ENCODE data around the gene KLK11. TPM values are rescaled to one million over a fixed set of nuclear protein-coding genes. Genes with fewer than 3 reads are reported as not detected.

KLK11 gene
- total RNA-seq, 1 donor from 2014 or later, result 103 TPM

- Histone ChIP-seq H3K9me3 (no peaks in the 10 kb centered on the region), H3K36me3 (no peaks in the 10 kb centered on the region), H3K4me1 (no peaks in the 10 kb centered on the region), H3K27ac (no peak overlapping the region), H3K27me3 (no peaks in the 10 kb centered on the region), H3K4me3 (no peak overlapping the region)
- intact Hi-C loops (cut with DNase I), result no loop called here
- no peak for DNase-seq (ENCODE audit: extremely low spot score in 2 of 2)
- TF ChIP-seq CTCF (IDR thresholded peaks at IDR 0.05), result no peak
- no peak for TF ChIP-seq POLR2A (IDR thresholded peaks at IDR 0.05)
- TF ChIP-seq POLR2AphosphoS5 (IDR thresholded peaks at IDR 0.05; ENCODE audit: insufficient read depth in 1 of 2, low read depth in 1 of 2), result no peak
Measured at GRCh38 chr19:50975766-50976165, 50.6 kb downstream of the KLK11 start.

DNA sequence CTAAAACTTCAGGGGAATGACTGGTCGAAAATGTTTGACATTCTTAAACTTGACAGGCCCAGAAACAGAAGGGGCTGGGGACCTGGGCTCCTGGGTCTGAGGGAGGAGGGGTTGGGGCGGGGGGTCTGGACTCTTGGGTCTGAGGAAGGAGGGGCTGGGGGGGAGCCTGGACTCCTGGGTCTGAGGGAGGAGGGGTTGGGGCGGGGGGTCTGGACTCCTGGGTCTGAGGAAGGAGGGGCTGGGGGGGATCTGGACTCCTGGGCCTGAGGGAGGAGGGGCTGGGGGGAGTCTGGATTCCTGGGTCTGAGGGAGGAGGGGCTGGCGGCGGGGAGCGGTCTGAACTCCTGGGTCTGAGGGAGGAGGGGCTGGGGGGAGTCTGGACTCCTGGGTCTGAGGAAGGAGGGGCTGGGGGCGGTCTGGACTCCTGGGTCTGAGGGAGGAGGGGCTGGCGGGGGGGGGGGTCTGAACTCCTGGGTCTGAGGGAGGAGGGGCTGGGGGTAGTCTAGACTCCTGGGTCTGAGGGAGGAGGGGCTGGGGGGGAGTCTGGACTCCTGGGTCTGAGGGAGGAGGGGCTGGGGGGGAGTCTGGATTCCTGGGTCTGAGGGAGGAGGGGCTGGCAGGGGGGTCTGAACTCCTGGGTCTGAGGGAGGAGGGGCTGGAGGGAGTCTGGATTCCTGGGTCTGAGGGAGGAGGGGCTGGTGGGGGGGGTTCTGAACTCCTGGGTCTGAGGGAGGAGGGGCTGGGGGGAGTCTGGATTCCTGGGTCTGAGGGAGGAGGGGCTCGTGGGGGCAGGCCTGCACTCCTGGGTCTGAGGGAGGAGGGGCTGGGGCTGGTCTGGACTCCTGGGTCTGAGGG, 51.5 kb downstream of the KLK11 start:
- no peaks in the 10 kb centered on the region for H3K4me1 ChIP-seq
- no peak for DNase-seq (ENCODE audit: extremely low spot score in 2 of 2)
- no peaks in the 10 kb centered on the region for H3K27me3 ChIP-seq
- no peak overlapping the region for H3K4me3 ChIP-seq
- TF ChIP-seq CTCF (IDR thresholded peaks at IDR 0.05) (no peak), POLR2AphosphoS5 (IDR thresholded peaks at IDR 0.05; ENCODE audit: insufficient read depth in 1 of 2, low read depth in 1 of 2) (no peak), POLR2A (IDR thresholded peaks at IDR 0.05) (no peak)
- no peaks in the 10 kb centered on the region for H3K9me3 ChIP-seq
- H3K36me3 ChIP-seq, result no peaks in the 10 kb centered on the region
- intact Hi-C loops (cut with DNase I), result no loop called here
- H3K27ac ChIP-seq, result no peak overlapping the region

DNA sequence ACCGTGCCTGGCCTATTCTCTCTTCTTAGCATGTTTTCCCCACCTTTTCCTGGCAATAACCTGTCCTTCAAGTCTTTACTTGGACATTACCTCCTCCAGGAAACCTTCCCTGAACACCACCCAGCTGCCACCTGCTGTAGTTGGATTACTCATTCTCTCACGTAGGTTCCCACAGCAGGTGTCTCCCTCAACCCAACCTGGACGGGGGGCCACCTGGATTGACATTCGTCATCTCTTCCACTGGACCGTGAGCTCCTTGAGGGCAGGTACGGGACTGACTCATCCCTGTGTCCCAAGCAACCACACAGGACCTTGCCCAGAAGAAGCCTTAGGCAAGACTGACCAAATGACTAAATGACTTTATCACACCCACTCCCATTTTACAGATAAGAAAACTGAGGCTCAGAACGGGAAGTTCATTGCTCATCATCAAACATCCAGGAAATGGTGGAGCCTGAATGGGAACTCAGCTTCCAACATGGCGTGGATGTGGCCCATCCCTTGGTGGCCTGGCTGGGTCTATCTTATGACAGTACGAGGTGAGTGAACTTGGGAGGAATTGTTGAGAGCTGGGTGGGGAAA, 53.5 kb downstream of the KLK11 start:
- no peaks in the 10 kb centered on the region for H3K4me1 ChIP-seq
- no peaks in the 10 kb centered on the region for H3K36me3 ChIP-seq
- H3K4me3 ChIP-seq, result no peak overlapping the region
- H3K27ac ChIP-seq, result no peak overlapping the region
- TF ChIP-seq CTCF (IDR thresholded peaks at IDR 0.05) (no peak), POLR2AphosphoS5 (IDR thresholded peaks at IDR 0.05; ENCODE audit: insufficient read depth in 1 of 2, low read depth in 1 of 2) (no peak), POLR2A (IDR thresholded peaks at IDR 0.05) (no peak)
- no peaks in the 10 kb centered on the region for H3K27me3 ChIP-seq
- no peaks in the 10 kb centered on the region for H3K9me3 ChIP-seq
- no peak for DNase-seq (ENCODE audit: extremely low spot score in 2 of 2)
- intact Hi-C loops (cut with DNase I), result no loop called here

Other genes starting within 250 kb of the KLK11 start
- gene ACP4, start 236.2 kb downstream of the KLK11 start, total RNA-seq, result not detected
- not detected for gene KLK1, start 202.8 kb downstream of the KLK11 start, total RNA-seq
- not detected for gene KLK15, start 193.0 kb downstream of the KLK11 start, total RNA-seq
- not detected for gene KLK3, start 171.7 kb downstream of the KLK11 start, total RNA-seq
- not detected for gene KLK2, start 153.2 kb downstream of the KLK11 start, total RNA-seq
- not detected for gene KLK4, start 115.2 kb downstream of the KLK11 start, total RNA-seq
- gene KLK5, start 73.6 kb downstream of the KLK11 start, total RNA-seq, result 5.9 TPM
- 10.3 TPM for gene KLK6, start 57.0 kb downstream of the KLK11 start, total RNA-seq
- 14.2 TPM for gene KLK7, start 42.7 kb downstream of the KLK11 start, total RNA-seq
- 16.2 TPM for gene KLK8, start 25.0 kb downstream of the KLK11 start, total RNA-seq
- gene KLK10, start 6.9 kb downstream of the KLK11 start, total RNA-seq, result 54.5 TPM
- 4.2 TPM for gene KLK12, start 8.4 kb upstream of the KLK11 start, total RNA-seq
- 31.2 TPM for gene KLK13, start 38.5 kb upstream of the KLK11 start, total RNA-seq
- not detected for gene KLK14, start 56.3 kb upstream of the KLK11 start, total RNA-seq
- gene CTU1, start 81.8 kb upstream of the KLK11 start, total RNA-seq, result 8.8 TPM
- 5.9 TPM for gene SIGLEC9, start 98.3 kb upstream of the KLK11 start, total RNA-seq
- gene SIGLEC7, start 115.7 kb upstream of the KLK11 start, total RNA-seq, result 1.5 TPM
- gene CD33, start 198.5 kb upstream of the KLK11 start, total RNA-seq, result 5.6 TPM
- not detected for gene SIGLECL1, start 224.5 kb upstream of the KLK11 start, total RNA-seq